ENCODE data around the gene WDR31. TPM values are rescaled to one million over a fixed set of nuclear protein-coding genes. Genes with fewer than 3 reads are reported as not detected.

WDR31 gene
- total and polyA plus RNA-seq, 8 donors, result 0.29 to 5.0 (median 1.3) TPM; not detected in 1

- intact Hi-C loops (cut with DNase I; ENCODE audit: low total_unique reads), result no loop called here
- no peak overlapping the region for H3K4me3 ChIP-seq
- no peaks in the 10 kb centered on the region for H3K27me3 ChIP-seq
- no peaks in the 10 kb centered on the region for H3K36me3 ChIP-seq
- WGBS, 5 donors, result 93 to 100% (median 95%) methylated on average over 2 of the region's 2 CpGs
- no peak for DNase-seq
- no peak overlapping the region for H3K27ac ChIP-seq
- H3K4me1 ChIP-seq, result peaks cover 5 to 23% (median 14%) of the 10 kb centered on the region in 4 donors
- TF ChIP-seq CTCF (IDR thresholded peaks at IDR 0.05), result no peak
- TF ChIP-seq POLR2A (IDR thresholded peaks at IDR 0.05), result no peak
- no peak for TF ChIP-seq EP300 (IDR thresholded peaks at IDR 0.05)
- no peak for TF ChIP-seq POLR2AphosphoS5 (IDR thresholded peaks at IDR 0.05)
- H3K9me3 ChIP-seq, result no peaks in the 10 kb centered on the region
Measured at GRCh38 chr9:113337714-113338113, 2.4 kb downstream of the WDR31 start.

- Histone ChIP-seq H3K4me3 (no peak overlapping the region), H3K9me3 (no peaks in the 10 kb centered on the region), H3K36me3 (peaks cover 0 to 21% (median 4%) of the 10 kb centered on the region in 4 donors), H3K27me3 (no peaks in the 10 kb centered on the region), H3K27ac (no peak overlapping the region), H3K4me1 (no peaks in the 10 kb centered on the region)
- 69 to 80% (median 77%) methylated on average over 4 of the region's 4 CpGs for WGBS, 5 donors
- TF ChIP-seq POLR2A (IDR thresholded peaks at IDR 0.05), result no peak
- TF ChIP-seq POLR2AphosphoS5 (IDR thresholded peaks at IDR 0.05), result no peak
- no peak for TF ChIP-seq EP300 (IDR thresholded peaks at IDR 0.05)
- no peak for TF ChIP-seq CTCF (IDR thresholded peaks at IDR 0.05)
- intact Hi-C loops (cut with DNase I; ENCODE audit: low total_unique reads), result no loop called here
- DNase-seq, result no peak
Measured at GRCh38 chr9:113331780-113332179, 8.3 kb downstream of the WDR31 start.

GRCh38 chr9:113328045-113328782 lies 11.9 kb downstream of the WDR31 start:
- 82 to 93% (median 92%) methylated on average over 3 of the region's 3 CpGs for WGBS, 5 donors
- Histone ChIP-seq H3K27me3 (no peaks in the 10 kb centered on the region), H3K36me3 (peaks cover 0 to 21% (median 4%) of the 10 kb centered on the region in 4 donors), H3K9me3 (no peaks in the 10 kb centered on the region), H3K4me1 (no peaks in the 10 kb centered on the region), H3K4me3 (no peak overlapping the region), H3K27ac (no peak overlapping the region)
- no peak for TF ChIP-seq POLR2AphosphoS5 (IDR thresholded peaks at IDR 0.05)
- no peak for TF ChIP-seq CTCF (IDR thresholded peaks at IDR 0.05)
- no peak for TF ChIP-seq POLR2A (IDR thresholded peaks at IDR 0.05)
- intact Hi-C loops (cut with DNase I; ENCODE audit: low total_unique reads), result no loop called here
- no peak for DNase-seq

GRCh38 chr9:113326230-113326629 lies 13.8 kb downstream of the WDR31 start:
- Histone ChIP-seq H3K4me3 (no peak overlapping the region), H3K4me1 (no peaks in the 10 kb centered on the region), H3K27ac (no peak overlapping the region), H3K9me3 (no peaks in the 10 kb centered on the region), H3K36me3 (peaks cover 0 to 26% (median 5%) of the 10 kb centered on the region in 4 donors), H3K27me3 (no peaks in the 10 kb centered on the region)
- WGBS, 5 donors, result 96 to 97% (median 96%) methylated on average over 4 of the region's 4 CpGs
- DNase-seq, result no peak
- TF ChIP-seq EP300 (IDR thresholded peaks at IDR 0.05), result no peak
- no peak for TF ChIP-seq CTCF (IDR thresholded peaks at IDR 0.05)
- TF ChIP-seq POLR2AphosphoS5 (IDR thresholded peaks at IDR 0.05), result no peak
- TF ChIP-seq POLR2A (IDR thresholded peaks at IDR 0.05), result no peak
- intact Hi-C loops (cut with DNase I; ENCODE audit: low total_unique reads), result no loop called here

All from stomach (tissue), 9 donors.